ENCODE results near the gene NUDT4. TPM values are rescaled to one million over a fixed set of nuclear protein-coding genes. Genes with fewer than 3 reads are reported as not detected.

The NUDT4 gene
- total and polyA plus RNA-seq, 9 of the 15 experiments (the other 6 are each of a cell fraction or from before 2014, with no cell fraction given) = 38.1 to 164 (median 99.2) TPM

- TF ChIP-seq PHB2 (IDR thresholded peaks at IDR 0.05; ENCODE audit: low read depth) (no peak), CHD2 (IDR thresholded peaks at IDR 0.05; ENCODE audit: low read depth, low read length) (no peak), ZBTB26 (CRISPR knock-in tag; IDR thresholded peaks at IDR 0.05) (no peak), DLX4 (CRISPR knock-in tag; IDR thresholded peaks at IDR 0.05) (no peak), ZNF280A (IDR thresholded peaks at IDR 0.05; ENCODE audit: low read depth, partially characterized antibody) (no peak), XRCC4 (IDR thresholded peaks at IDR 0.05; ENCODE audit: extremely low read depth, insufficient read depth, insufficient read length) (no peak), SMAD2 (IDR thresholded peaks at IDR 0.05; ENCODE audit: low read depth, low read length) (no peak), HMBOX1 (IDR thresholded peaks at IDR 0.05) (peak; percentile 28; the same call in 1 of the 2 replicates), MAFK (IDR thresholded peaks at IDR 0.05; ENCODE audit: low read length) (no peak), BCL6 (CRISPR knock-in tag; IDR thresholded peaks at IDR 0.05) (no peak), NCOA6 (IDR thresholded peaks at IDR 0.05) (no peak), GATAD2B (IDR thresholded peaks at IDR 0.05; ENCODE audit: borderline replicate concordance) (0 out of 2 replicates have a peak, but pooled peaks have one; percentile 12), POU5F1 (IDR thresholded peaks at IDR 0.05; ENCODE audit: borderline replicate concordance, low read depth, low read length, partially characterized antibody) (no peak), E2F8 (IDR thresholded peaks at IDR 0.05; ENCODE audit: low read depth, partially characterized antibody) (no peak), BCOR (IDR thresholded peaks at IDR 0.05) (no peak), SREBF2 (CRISPR knock-in tag; IDR thresholded peaks at IDR 0.05) (no peak), PURB (CRISPR knock-in tag; IDR thresholded peaks at IDR 0.05; ENCODE audit: low read depth) (no peak), SUPT5H (IDR thresholded peaks at IDR 0.05) (no peak), ZNF184 (CRISPR knock-in tag; IDR thresholded peaks at IDR 0.05) (no peak), PHB (CRISPR knock-in tag; IDR thresholded peaks at IDR 0.05) (no peak), PYGO2 (tag; IDR thresholded peaks at IDR 0.05) (no peak), HDAC2 (IDR thresholded peaks at IDR 0.05) (peak; percentile 24; the same call in 1 of the 2 replicates), GTF2E2 (tag; IDR thresholded peaks at IDR 0.05) (no peak), ZNF24 (IDR thresholded peaks at IDR 0.05) (no peak), ZSCAN29 (IDR thresholded peaks at IDR 0.05) (no peak), ZNF174 (CRISPR knock-in tag; IDR thresholded peaks at IDR 0.05) (no peak)
These were observed 2.9 kb downstream of the NUDT4 start (continued) for GRCh38 chr12:93380480-93381121.
